Loucy (cell line): ENCODE data around the gene VDAC1.

Source experiments
- H2AFZ ChIP-seq: fragments of 200-600 bp; sonication (generic); 2 replicates; pipeline ENCODE4 v1.6.0; 2016; ENCODE audit warnings: antibody characterized with exemption, mild to moderate bottlenecking, low read length, moderate library complexity
- H3F3A ChIP-seq: fragments of 200-600 bp; 2 replicates; pipeline ENCODE4 v1.6.0; 2016; ENCODE audit warnings: antibody characterized with exemption, low read depth, mild to moderate bottlenecking
- H3K27me3 ChIP-seq: fragments of 200-600 bp; sonication (generic); 2 replicates; pipeline ENCODE4 v1.6.1; 2014; ENCODE audit warnings: low read length, mild to moderate bottlenecking; ENCODE audit not compliant: insufficient read depth, poor library complexity, severe bottlenecking
- H3K36me3 ChIP-seq: fragments of 200-600 bp; sonication (generic); 2 replicates; pipeline ENCODE4 v1.6.1; 2016; ENCODE audit warnings: low read length; ENCODE audit not compliant: insufficient read depth
- H3K4me1 ChIP-seq: fragments of 200-600 bp; sonication (generic); 2 replicates; pipeline ENCODE4 v1.5.1; 2014; ENCODE audit warnings: low read length, mild to moderate bottlenecking; ENCODE audit not compliant: insufficient read depth, poor library complexity, severe bottlenecking
- H3K4me2 ChIP-seq: fragments of 200-600 bp; sonication (generic); 2 replicates; pipeline ENCODE4 v1.6.0; 2014; ENCODE audit warnings: antibody characterized with exemption, low read length, low read depth, mild to moderate bottlenecking; ENCODE audit not compliant: poor library complexity, severe bottlenecking
- H3K4me3 ChIP-seq: fragments of 200-600 bp; sonication (generic); 2 replicates; pipeline ENCODE4 v1.5.1; 2014; ENCODE audit warnings: low read length, mild to moderate bottlenecking, mixed read lengths; ENCODE audit not compliant: poor library complexity, severe bottlenecking
- H3K79me2 ChIP-seq: fragments of 200-600 bp; sonication (generic); 2 replicates; pipeline ENCODE4 v1.6.1; 2014; ENCODE audit warnings: low read length; ENCODE audit not compliant: insufficient read depth
- H3K9ac ChIP-seq: fragments of 200-600 bp; sonication (generic); 2 replicates; pipeline ENCODE4 v1.6.0; 2014; ENCODE audit warnings: mild to moderate bottlenecking, low read depth, low read length, moderate library complexity; ENCODE audit not compliant: poor library complexity, severe bottlenecking
- H3K9me2 ChIP-seq: fragments of 200-600 bp; sonication (generic); replicated peaks from 2 replicates; pipeline ENCODE4 v1.6.1; 2016; ENCODE audit warnings: low read depth, low read length, mixed read lengths
- H3K9me3 ChIP-seq: fragments of 200-600 bp; sonication (generic); 2 replicates; pipeline ENCODE4 v1.6.1; 2014; ENCODE audit warnings: mild to moderate bottlenecking, antibody characterized with exemption, low read length, low read depth; ENCODE audit not compliant: insufficient read depth
- H4K20me1 ChIP-seq: fragments of 200-600 bp; sonication (generic); 2 replicates; pipeline ENCODE4 v1.6.0; 2014; ENCODE audit warnings: antibody characterized with exemption, low read length, mild to moderate bottlenecking; ENCODE audit not compliant: insufficient read depth, poor library complexity, severe bottlenecking
- EZH2phosphoT487 ChIP-seq: fragments of 200-600 bp; IDR thresholded peaks from 2 replicates; pipeline ENCODE4 v1.6.1; 2018; ENCODE audit warnings: antibody characterized with exemption, mild to moderate bottlenecking, moderate library complexity, borderline replicate concordance
- TF ChIP-seq, protein P1 (sequence below): fragments of 200-600 bp; sonication (generic); conservative IDR thresholded peaks from 2 replicates; pipeline ENCODE4 v1.5.1; 2014; ENCODE audit warnings: mild to moderate bottlenecking, antibody characterized with exemption, low read length

VDAC1 gene

DNA sequence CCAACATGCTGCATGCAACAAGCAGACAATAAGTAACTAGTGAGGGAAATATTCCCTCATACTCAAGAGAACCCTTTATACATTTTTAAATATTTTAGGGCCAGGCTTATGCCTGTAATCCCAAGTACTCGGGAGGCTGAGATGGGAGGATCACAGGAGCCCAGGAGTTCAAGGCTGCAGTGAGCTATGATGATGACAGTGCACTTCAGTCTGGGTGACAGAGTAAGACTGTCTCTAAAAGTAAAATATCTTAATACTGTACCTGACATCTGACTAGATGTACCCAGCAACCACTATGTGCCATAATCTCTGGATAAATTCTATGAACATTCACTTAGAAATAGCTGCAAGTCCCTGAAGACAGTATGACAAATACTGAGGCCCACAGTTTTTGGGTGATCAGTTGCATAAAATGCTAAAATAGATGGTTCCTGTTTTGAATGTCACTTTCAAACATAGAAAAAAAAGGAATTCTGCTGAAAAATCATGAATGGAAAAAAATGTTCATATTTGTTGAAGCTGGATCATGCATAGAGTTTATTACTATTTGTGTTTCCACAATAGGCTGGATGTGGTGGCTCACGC is 34.4 kb downstream of the VDAC1 start:
- H3K79me2 ChIP-seq, result peaks cover 20% of the 10 kb centered on the region
- no peak overlapping the region for H3K9ac ChIP-seq
- H3K36me3 ChIP-seq, result peaks cover 19% of the 10 kb centered on the region; the same call in 1 of the 2 replicates
- no peaks in the 10 kb centered on the region for H3K27me3 ChIP-seq
- H3K4me1 ChIP-seq, result no peaks in the 10 kb centered on the region
- no peaks in the 10 kb centered on the region for H4K20me1 ChIP-seq
- H3K9me3 ChIP-seq, result no peaks in the 10 kb centered on the region
- no peaks in the 10 kb centered on the region for H3K9me2 ChIP-seq
- H3K4me2 ChIP-seq, result no peak overlapping the region
- H3F3A ChIP-seq, result no peaks in the 10 kb centered on the region
- no peak overlapping the region for H2AFZ ChIP-seq
- TF ChIP-seq, protein P1, sequence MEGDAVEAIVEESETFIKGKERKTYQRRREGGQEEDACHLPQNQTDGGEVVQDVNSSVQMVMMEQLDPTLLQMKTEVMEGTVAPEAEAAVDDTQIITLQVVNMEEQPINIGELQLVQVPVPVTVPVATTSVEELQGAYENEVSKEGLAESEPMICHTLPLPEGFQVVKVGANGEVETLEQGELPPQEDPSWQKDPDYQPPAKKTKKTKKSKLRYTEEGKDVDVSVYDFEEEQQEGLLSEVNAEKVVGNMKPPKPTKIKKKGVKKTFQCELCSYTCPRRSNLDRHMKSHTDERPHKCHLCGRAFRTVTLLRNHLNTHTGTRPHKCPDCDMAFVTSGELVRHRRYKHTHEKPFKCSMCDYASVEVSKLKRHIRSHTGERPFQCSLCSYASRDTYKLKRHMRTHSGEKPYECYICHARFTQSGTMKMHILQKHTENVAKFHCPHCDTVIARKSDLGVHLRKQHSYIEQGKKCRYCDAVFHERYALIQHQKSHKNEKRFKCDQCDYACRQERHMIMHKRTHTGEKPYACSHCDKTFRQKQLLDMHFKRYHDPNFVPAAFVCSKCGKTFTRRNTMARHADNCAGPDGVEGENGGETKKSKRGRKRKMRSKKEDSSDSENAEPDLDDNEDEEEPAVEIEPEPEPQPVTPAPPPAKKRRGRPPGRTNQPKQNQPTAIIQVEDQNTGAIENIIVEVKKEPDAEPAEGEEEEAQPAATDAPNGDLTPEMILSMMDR, result no peak
- TF ChIP-seq EZH2phosphoT487, result no peak
- no peak overlapping the region for H3K4me3 ChIP-seq

DNA sequence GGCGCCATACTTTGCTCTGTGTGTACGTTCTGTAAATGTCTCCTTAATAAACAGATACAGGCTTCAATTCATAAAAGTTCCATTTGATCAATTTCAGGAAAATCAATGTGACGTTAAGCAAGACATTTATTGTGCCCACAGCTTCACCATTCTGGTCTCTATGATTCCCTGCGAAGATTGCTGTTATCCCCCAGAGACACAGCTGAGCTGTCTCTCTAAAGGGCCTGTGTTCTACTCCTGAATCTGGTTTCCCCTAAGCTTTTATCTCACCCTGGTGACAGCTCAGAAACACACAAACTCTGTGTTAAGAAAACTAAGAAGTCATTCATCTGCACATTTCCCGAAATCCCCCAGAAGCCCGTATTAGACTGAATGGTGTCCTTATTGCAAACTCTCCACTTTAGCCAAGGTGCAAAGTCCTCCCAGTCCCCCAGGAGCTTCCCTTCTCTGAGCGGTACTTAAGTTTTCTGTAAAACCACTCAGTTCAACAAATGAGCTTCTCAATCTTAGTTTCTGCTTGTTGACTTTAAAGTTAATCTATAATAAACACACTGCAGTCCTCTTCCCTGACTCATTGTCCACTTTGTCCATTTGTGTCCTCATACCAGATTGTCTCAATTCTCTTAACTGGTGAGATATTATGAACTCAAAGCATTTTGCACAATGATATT is 35.0 kb downstream of the VDAC1 start:
- Histone ChIP-seq H3K4me1 (no peaks in the 10 kb centered on the region), H3K9me3 (no peaks in the 10 kb centered on the region), H2AFZ (no peak overlapping the region), H3K4me2 (peak overlapping the region; percentile 57), H3K79me2 (peaks cover 22% of the 10 kb centered on the region), H3K9me2 (no peaks in the 10 kb centered on the region), H3K36me3 (peaks cover 18% of the 10 kb centered on the region; the same call in 1 of the 2 replicates), H3K4me3 (peak overlapping the region; percentile 83), H3K27me3 (no peaks in the 10 kb centered on the region), H3F3A (no peaks in the 10 kb centered on the region), H3K9ac (peak overlapping the region; percentile 89), H4K20me1 (no peaks in the 10 kb centered on the region)
- TF ChIP-seq, protein P1, result no peak
- no peak for TF ChIP-seq EZH2phosphoT487

DNA sequence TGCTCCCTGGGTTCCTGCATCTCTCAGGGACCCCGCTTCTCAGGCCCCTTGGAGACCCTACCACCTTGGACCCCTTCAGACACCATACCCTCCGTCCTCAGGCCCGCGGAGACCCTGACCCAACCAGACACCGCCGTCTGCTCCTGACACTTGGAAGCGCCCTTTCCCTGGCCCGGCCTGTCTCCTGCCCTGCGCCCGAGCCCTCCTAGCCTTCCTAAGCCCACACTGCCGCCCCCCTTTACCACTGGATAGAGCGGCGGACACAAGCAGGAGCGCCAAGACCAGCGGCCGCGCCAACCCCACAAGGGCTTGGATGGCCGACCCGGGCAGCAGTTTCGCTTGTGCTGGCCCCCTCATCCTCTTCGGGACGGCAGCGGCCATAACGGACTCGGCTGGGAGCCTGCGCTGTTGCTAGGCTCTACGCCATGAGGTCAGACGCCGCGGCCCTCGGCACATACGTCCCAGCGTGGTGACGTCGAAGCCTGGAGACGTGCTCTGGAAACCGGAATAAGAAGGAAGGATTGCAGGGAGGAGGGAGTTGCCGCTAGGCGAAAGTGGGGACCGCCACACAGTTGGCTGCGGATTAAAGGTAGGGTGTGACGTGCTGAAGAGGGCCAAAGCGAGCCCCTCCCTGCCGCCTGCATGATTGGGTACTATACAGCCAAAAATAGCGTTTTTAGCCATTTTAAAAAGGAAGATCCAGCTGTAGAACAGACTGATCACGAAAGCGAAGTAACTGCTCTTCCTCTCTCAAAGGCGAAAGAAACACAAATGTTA is 36.4 kb downstream of the VDAC1 start, which contains the start of gene C5orf15:
Gene C5orf15, minus strand, starts transcription at position 422 of the 777 bp plus-strand sequence. Its CDS starts 41 bp downstream, at position 381.
- Histone ChIP-seq H3K4me3 (peak within 1 kb of the TSS; percentile 83), H3K27me3 (no peaks in the 10 kb centered on the region), H3K4me1 (no peaks in the 10 kb centered on the region), H3K9ac (peak within 1 kb of the TSS; percentile 89), H3K9me3 (no peaks in the 10 kb centered on the region), H3K36me3 (peaks cover 6% of the 10 kb centered on the region; the same call in 1 of the 2 replicates), H3K9me2 (no peaks in the 10 kb centered on the region), H3K4me2 (peak within 1 kb of the TSS; percentile 81), H4K20me1 (peaks cover 2% of the 10 kb centered on the region), H2AFZ (peak within 1 kb of the TSS; percentile 91), H3F3A (no peaks in the 10 kb centered on the region), H3K79me2 (peaks cover 22% of the 10 kb centered on the region)
- TF ChIP-seq, protein P1, result no peak
- TF ChIP-seq EZH2phosphoT487, result no peak
